Mesenchymal stem cell (in vitro differentiated cells and primary cell): ENCODE data around the gene LSMEM2.

Experiments
- DNase-seq: peaks from one replicate; pipeline ENCODE4 v3.0.0-alpha.2; 2013
- H2AFZ ChIP-seq: one replicate; pipeline ENCODE4 v1.6.1; 2013; ENCODE audit warnings: low read depth, mild to moderate bottlenecking, control low read depth, inconsistent platforms, low read length, moderate library complexity
- H2AK5ac ChIP-seq: 2 replicates; pipeline ENCODE4 v1.6.1; 2013; ENCODE audit warnings: low read length, moderate library complexity, mild to moderate bottlenecking, inconsistent platforms; ENCODE audit not compliant: severe bottlenecking
- H2BK120ac ChIP-seq: one replicate; pipeline ENCODE4 v1.6.1; 2013; ENCODE audit warnings: low read depth, mild to moderate bottlenecking, inconsistent platforms, low read length, moderate library complexity
- H2BK12ac ChIP-seq, 2 experiments: one replicate each; pipeline ENCODE4 v1.6.1; 2013; ENCODE audit warnings: inconsistent platforms in 2 of 2, low read length in 2 of 2, mild to moderate bottlenecking in 2 of 2, moderate library complexity in 2 of 2, control low read depth in 1 of 2
- H2BK15ac ChIP-seq: one replicate; pipeline ENCODE4 v1.6.1; 2013; ENCODE audit warnings: mild to moderate bottlenecking, low read depth, inconsistent platforms; ENCODE audit not compliant: poor library complexity, severe bottlenecking
- H2BK5ac ChIP-seq: 2 replicates; pipeline ENCODE4 v1.6.1; 2013; ENCODE audit warnings: low read depth, mild to moderate bottlenecking, low read length, control low read depth, inconsistent platforms; ENCODE audit not compliant: poor library complexity, severe bottlenecking
- H3K14ac ChIP-seq, 2 experiments: one replicate each; pipeline ENCODE4 v1.6.1; 2013; ENCODE audit warnings: inconsistent platforms in 2 of 2, low read length in 2 of 2, control low read depth in 1 of 2, mild to moderate bottlenecking in 1 of 2, moderate library complexity in 1 of 2
- H3K18ac ChIP-seq, 2 experiments: one replicate each; pipeline ENCODE4 v1.6.1; 2013; ENCODE audit warnings: inconsistent platforms in 2 of 2, low read length in 2 of 2, control low read depth in 1 of 2, low read depth in 1 of 2, mild to moderate bottlenecking in 1 of 2
- H3K23ac ChIP-seq, 2 experiments: one replicate each; pipeline ENCODE4 v1.6.1; 2013; ENCODE audit warnings: inconsistent platforms in 2 of 2, low read length in 2 of 2, mild to moderate bottlenecking in 2 of 2, moderate library complexity in 2 of 2, control low read depth in 1 of 2
- H3K27ac ChIP-seq: 2 replicates; pipeline ENCODE4 v1.5.1; 2013; ENCODE audit warnings: mild to moderate bottlenecking, moderate library complexity, low read length, control low read depth, inconsistent platforms; ENCODE audit not compliant: poor library complexity, severe bottlenecking
- H3K27me3 ChIP-seq, 2 experiments: 2 replicates each; pipeline versions ENCODE4 v1.6.1 to v1.7.0; 2013; ENCODE audit warnings: low read length in 2 of 2, mild to moderate bottlenecking in 2 of 2, moderate library complexity in 2 of 2, control low read depth in 1 of 2, inconsistent platforms in 1 of 2; ENCODE audit not compliant: control insufficient read depth in 1 of 2, insufficient read depth in 1 of 2
- H3K36me3 ChIP-seq, 2 experiments: 2 replicates each; pipeline versions ENCODE4 v1.6.1 to v1.7.0; 2013; ENCODE audit warnings: low read length in 2 of 2, control low read depth in 1 of 2, inconsistent platforms in 1 of 2, low read depth in 1 of 2, mild to moderate bottlenecking in 1 of 2; ENCODE audit not compliant: insufficient read depth in 2 of 2, control insufficient read depth in 1 of 2
- H3K4ac ChIP-seq, 2 experiments: one replicate each; pipeline ENCODE4 v1.6.1; 2013; ENCODE audit warnings: inconsistent platforms in 2 of 2, low read length in 2 of 2, mild to moderate bottlenecking in 2 of 2, moderate library complexity in 2 of 2, control low read depth in 1 of 2, low read depth in 1 of 2
- H3K4me1 ChIP-seq: 2 replicates; pipeline ENCODE4 v1.6.1; 2013; ENCODE audit warnings: low read depth, low read length, control low read depth; ENCODE audit not compliant: control insufficient read depth, insufficient read depth
- H3K4me2 ChIP-seq: 2 replicates; pipeline ENCODE4 v1.6.1; 2013; ENCODE audit warnings: low read length, mild to moderate bottlenecking, inconsistent platforms; ENCODE audit not compliant: poor library complexity, severe bottlenecking
- H3K4me3 ChIP-seq, 2 experiments: 2 replicates each; pipeline versions ENCODE4 v1.5.1 to v1.7.0; 2013; ENCODE audit warnings: low read length in 2 of 2, mild to moderate bottlenecking in 2 of 2, control low read depth in 1 of 2, low read depth in 1 of 2; ENCODE audit not compliant: insufficient read depth in 1 of 2
- H3K79me1 ChIP-seq: replicated peaks from 2 replicates; pipeline ENCODE4 v1.6.1; 2013; ENCODE audit warnings: mild to moderate bottlenecking, control low read depth, low read length, inconsistent platforms; ENCODE audit not compliant: poor library complexity, severe bottlenecking
- H3K9ac ChIP-seq: 2 replicates; pipeline ENCODE4 v1.7.0; 2013; ENCODE audit warnings: mild to moderate bottlenecking, low read length, moderate library complexity
- H3K9me3 ChIP-seq: 2 replicates; pipeline ENCODE4 v1.7.0; 2013; ENCODE audit warnings: mild to moderate bottlenecking, low read length; ENCODE audit not compliant: control insufficient read depth
- H4K8ac ChIP-seq: one replicate; pipeline ENCODE4 v1.6.1; 2013; ENCODE audit warnings: inconsistent platforms, mild to moderate bottlenecking, low read length, moderate library complexity
- H4K91ac ChIP-seq: one replicate; pipeline ENCODE4 v1.6.1; 2013; ENCODE audit warnings: mild to moderate bottlenecking, low read length, inconsistent platforms
- WGBS: methylation state at CpG from one replicate; pipeline ENCODE4 v1.1.7; 2013; ENCODE audit warnings: mixed read lengths; 5-methylcytosine and 5-hydroxymethylcytosine counted together

The LSMEM2 gene

DNA sequence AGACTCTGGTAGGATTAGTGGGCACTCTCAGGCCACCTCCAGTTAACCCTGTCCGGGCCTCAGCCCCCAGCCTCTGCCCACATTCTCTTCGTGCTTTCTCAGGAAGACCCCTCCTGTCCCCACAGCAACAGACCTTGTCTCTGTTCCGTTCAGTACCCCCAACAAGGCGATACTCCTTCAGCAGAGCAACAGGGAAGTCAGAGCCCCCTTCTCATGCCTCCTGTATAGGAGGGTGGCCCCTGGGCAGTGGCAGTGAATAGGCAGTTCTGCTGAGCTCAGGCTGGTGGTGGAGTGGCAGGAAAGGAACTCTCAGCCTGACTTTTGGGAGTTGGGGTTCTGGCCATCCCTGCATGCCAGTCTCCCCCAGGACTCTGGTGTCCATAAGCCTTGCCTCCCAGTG lies 9.4 kb upstream of the LSMEM2 start:
- Histone ChIP-seq H3K9ac (no peak overlapping the region), H3K4me1 (peaks cover 71% of the 10 kb centered on the region), H4K8ac (no peak overlapping the region), H3K4ac (no peak overlapping the region), H3K79me1 (no peaks in the 10 kb centered on the region), H2BK120ac (no peak overlapping the region), H3K27me3 (peaks cover 8 to 14% of the 10 kb centered on the region in 2 experiments), H3K36me3 (no peaks in the 10 kb centered on the region), H3K18ac (peak overlapping the region in 1 of 2 experiments; percentile 38), H2AK5ac (peak overlapping the region; percentile 24), H4K91ac (peak overlapping the region; percentile 12), H2AFZ (no peak overlapping the region), H3K4me3 (no peak overlapping the region), H2BK5ac (no peak overlapping the region), H3K27ac (no peak overlapping the region), H3K14ac (peak overlapping the region in 1 of 2 experiments; percentile 15), H2BK12ac (no peak overlapping the region), H3K9me3 (no peaks in the 10 kb centered on the region), H3K23ac (no peak overlapping the region), H2BK15ac (no peak overlapping the region), H3K4me2 (no peak overlapping the region)
- WGBS = 96% methylated on average over 4 of the region's 4 CpGs
- DNase-seq = no peak

DNA sequence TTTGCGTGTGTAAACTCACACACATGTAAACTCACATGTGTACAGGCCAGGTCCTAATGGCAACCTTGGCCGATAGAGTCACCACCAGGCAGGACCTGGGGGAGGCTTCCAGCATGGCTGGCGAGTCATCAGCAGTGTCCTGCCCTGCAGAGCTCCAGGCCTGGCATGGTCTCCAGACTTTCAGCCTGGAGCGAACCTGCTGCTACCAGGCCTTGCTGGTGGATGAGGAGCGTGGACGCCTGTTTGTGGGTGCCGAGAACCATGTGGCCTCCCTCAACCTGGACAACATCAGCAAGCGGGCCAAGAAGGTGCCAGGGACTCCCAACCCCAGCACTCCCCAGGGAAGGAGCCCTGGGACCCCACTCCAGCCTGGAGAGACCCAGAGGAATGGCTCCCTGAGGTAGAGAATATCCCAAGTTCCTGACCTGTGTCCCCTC lies 8.9 kb upstream of the LSMEM2 start:
- peak; percentile 42 for DNase-seq
- H3K9ac ChIP-seq = no peak overlapping the region
- 91% methylated on average over 8 of the region's 8 CpGs for WGBS

DNA sequence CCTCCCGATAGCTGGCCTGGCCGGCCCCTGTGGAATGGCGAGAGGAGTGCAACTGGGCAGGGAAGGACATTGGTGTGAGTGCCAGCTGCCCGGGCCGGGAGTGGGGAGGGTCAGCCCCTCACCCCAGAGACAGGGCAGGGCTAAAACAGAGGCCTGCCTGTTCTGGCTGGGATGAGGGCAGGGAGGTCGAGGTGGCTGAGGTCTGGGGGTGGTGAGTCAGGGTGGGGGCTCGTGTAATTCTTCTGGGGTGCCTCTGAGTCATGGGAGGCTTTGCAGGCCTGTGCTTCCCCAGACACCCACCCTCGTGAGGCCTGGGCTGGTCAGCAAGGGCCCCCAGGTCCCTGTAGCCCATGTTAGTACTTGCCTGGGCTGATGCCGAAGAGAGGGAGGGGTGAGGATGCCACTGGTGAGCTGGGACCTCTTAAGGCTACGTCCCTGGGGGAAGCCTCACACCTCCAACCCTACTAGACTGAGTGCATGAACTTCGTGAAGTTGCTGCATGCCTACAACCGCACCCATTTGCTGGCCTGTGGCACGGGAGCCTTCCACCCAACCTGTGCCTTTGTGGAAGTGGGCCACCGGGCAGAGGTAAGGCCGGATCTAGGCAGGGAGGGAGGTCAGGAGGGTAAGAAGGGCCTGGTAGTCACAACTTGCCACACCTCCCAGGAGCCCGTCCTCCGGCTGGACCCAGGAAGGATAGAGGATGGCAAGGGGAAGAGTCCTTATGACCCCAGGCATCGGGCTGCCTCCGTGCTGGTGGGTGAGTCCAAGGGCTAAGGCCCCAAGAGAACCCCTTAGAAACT lies 8.3 kb upstream of the LSMEM2 start:
- H3K23ac ChIP-seq = peak overlapping the region in 1 of 2 experiments; percentile 27
- H3K4me3 ChIP-seq = no peak overlapping the region
- H3K4me2 ChIP-seq = no peak overlapping the region
- H2BK15ac ChIP-seq = no peak overlapping the region
- H2BK12ac ChIP-seq = peak overlapping the region in 1 of 2 experiments; percentile 45
- no peaks in the 10 kb centered on the region for H3K9me3 ChIP-seq
- H3K79me1 ChIP-seq = no peaks in the 10 kb centered on the region
- H2AFZ ChIP-seq = no peak overlapping the region
- H3K14ac ChIP-seq = no peak overlapping the region
- H3K4me1 ChIP-seq = peaks cover 73% of the 10 kb centered on the region
- H3K36me3 ChIP-seq = no peaks in the 10 kb centered on the region
- 86% methylated on average over 19 of the region's 19 CpGs for WGBS
- H2BK5ac ChIP-seq = no peak overlapping the region
- peak overlapping the region; percentile 5 for H4K91ac ChIP-seq
- no peak for DNase-seq
- peak overlapping the region in 1 of 2 experiments; percentile 22 for H3K4ac ChIP-seq
- H2BK120ac ChIP-seq = no peak overlapping the region
- peaks cover 20 to 21% of the 10 kb centered on the region in 2 experiments for H3K27me3 ChIP-seq
- H4K8ac ChIP-seq = no peak overlapping the region
- peak overlapping the region in 1 of 2 experiments; percentile 38 for H3K18ac ChIP-seq
- no peak overlapping the region for H3K27ac ChIP-seq
- no peak overlapping the region for H3K9ac ChIP-seq
- peak overlapping the region; percentile 56 for H2AK5ac ChIP-seq

More for the DNA sequence above, 8.9 kb upstream of the LSMEM2 start:
- Histone ChIP-seq H4K91ac (peak overlapping the region; percentile 5), H2AFZ (no peak overlapping the region), H3K4me1 (peaks cover 73% of the 10 kb centered on the region), H3K27ac (no peak overlapping the region), H3K36me3 (no peaks in the 10 kb centered on the region), H3K23ac (peak overlapping the region in 1 of 2 experiments; percentile 75), H2BK12ac (peak overlapping the region in 1 of 2 experiments; percentile 37), H3K18ac (peak overlapping the region in 1 of 2 experiments; percentile 61), H2AK5ac (peak overlapping the region; percentile 23), H3K14ac (peak overlapping the region in 1 of 2 experiments; percentile 68), H2BK120ac (no peak overlapping the region), H3K4me2 (no peak overlapping the region), H3K27me3 (peaks cover 13 to 16% of the 10 kb centered on the region in 2 experiments), H3K9me3 (no peaks in the 10 kb centered on the region), H2BK15ac (no peak overlapping the region), H4K8ac (no peak overlapping the region), H2BK5ac (no peak overlapping the region), H3K4me3 (no peak overlapping the region), H3K79me1 (no peaks in the 10 kb centered on the region), H3K4ac (peak overlapping the region in 1 of 2 experiments; percentile 22)

DNA sequence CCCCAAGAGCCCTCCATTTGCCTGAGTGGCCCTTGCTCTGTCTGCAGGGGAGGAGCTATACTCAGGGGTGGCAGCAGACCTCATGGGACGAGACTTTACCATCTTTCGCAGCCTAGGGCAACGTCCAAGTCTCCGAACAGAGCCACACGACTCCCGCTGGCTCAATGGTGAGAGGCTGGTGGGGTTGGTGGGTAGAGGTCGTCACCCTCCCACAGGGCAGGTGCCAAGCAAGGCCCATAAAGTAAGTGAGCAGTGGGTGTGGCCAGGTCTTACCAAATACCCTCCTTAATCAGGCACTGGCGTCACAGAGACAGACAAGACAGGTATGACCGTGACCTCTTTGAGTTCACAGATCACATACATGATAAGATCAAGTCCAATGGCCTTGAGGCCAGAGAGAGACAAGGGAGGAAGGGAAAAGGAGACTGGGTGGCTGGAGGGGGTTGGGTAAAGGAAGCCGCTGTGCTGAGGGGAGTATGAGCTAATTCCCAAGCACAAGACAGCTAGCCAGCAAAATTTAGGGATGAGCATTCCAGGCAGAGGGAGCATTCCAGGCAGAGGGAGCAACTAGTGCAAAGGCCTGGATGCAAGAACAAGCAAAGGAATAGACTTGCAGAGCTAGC lies 7.5 kb upstream of the LSMEM2 start:
- DNase-seq = no peak
- Histone ChIP-seq H3K4me3 (no peak overlapping the region), H4K91ac (peak overlapping the region; percentile 9), H2BK5ac (no peak overlapping the region), H4K8ac (no peak overlapping the region), H2BK120ac (no peak overlapping the region), H2AK5ac (peak overlapping the region; percentile 1), H3K4me1 (peaks cover 67% of the 10 kb centered on the region), H3K4me2 (no peak overlapping the region), H2BK12ac (no peak overlapping the region), H3K18ac (no peak overlapping the region), H3K36me3 (peaks cover 0 to 4% of the 10 kb centered on the region in 2 experiments), H3K9me3 (no peaks in the 10 kb centered on the region), H3K27ac (no peak overlapping the region), H3K23ac (no peak overlapping the region), H3K14ac (no peak overlapping the region), H2BK15ac (peak overlapping the region; percentile 12), H3K27me3 (peaks cover 21 to 25% of the 10 kb centered on the region in 2 experiments), H3K4ac (no peak overlapping the region), H3K9ac (no peak overlapping the region), H2AFZ (no peak overlapping the region), H3K79me1 (no peaks in the 10 kb centered on the region)
- 93% methylated on average over 8 of the region's 10 CpGs for WGBS
